Activated CD4-positive, CD25-positive, alpha-beta regulatory T cell treated with anti-CD3 and anti-CD28 coated beads, Interleukin-2, amount 50 U/mL, for 24 hours (primary cell): ENCODE results near the gene VWA3A.
"Not testable (repeated sequence)": the region's sequence is repeated elsewhere in the genome, so short reads cannot be mapped to it uniquely, and the experiment has no call there.

Experiments
- ATAC-seq, 2 donors: fragments of 150-1000 bp; cut with Tn5 transposase; one replicate each; pipeline ENCODE4 v1.10.0; 2021; ENCODE audit warnings: mild to moderate bottlenecking in 1 of 2, moderate library complexity in 1 of 2

The VWA3A gene

GRCh38 chr16:22086440-22086839 lies 5.9 kb upstream of the VWA3A start:
- ATAC-seq, result no peak

GRCh38 chr16:22088642-22089041 lies 3.7 kb upstream of the VWA3A start:
- ATAC-seq, result no peak

GRCh38 chr16:22089910-22090309 lies 2.4 kb upstream of the VWA3A start:
- ATAC-seq, result no peak

- no peak for ATAC-seq
Observed at GRCh38 chr16:22091721-22092120, 620 bp upstream of the VWA3A start.

- ATAC-seq, result no peak
Observed at GRCh38 chr16:22093331-22093730, 990 bp downstream of the VWA3A start.

- no peak for ATAC-seq
Observed at GRCh38 chr16:22093996-22094395, 1.7 kb downstream of the VWA3A start.

- peak; percentile 69 to 71 for ATAC-seq
Observed at GRCh38 chr16:22098405-22099255, 6.3 kb downstream of the VWA3A start.

GRCh38 chr16:22099256-22099975 lies 7.1 kb downstream of the VWA3A start:
- no peak for ATAC-seq

GRCh38 chr16:22103441-22103840 lies 11.1 kb downstream of the VWA3A start:
- no peak for ATAC-seq

- no peak for ATAC-seq
Observed at GRCh38 chr16:22109258-22109898, 17.0 kb downstream of the VWA3A start.

GRCh38 chr16:22111629-22112028 lies 19.3 kb downstream of the VWA3A start:
- ATAC-seq, result not testable (repeated sequence)

GRCh38 chr16:22116095-22116700 lies 23.9 kb downstream of the VWA3A start:
- no peak for ATAC-seq

- no peak for ATAC-seq
Observed at GRCh38 chr16:22117609-22118008, 25.3 kb downstream of the VWA3A start.

- ATAC-seq, result no peak
Observed at GRCh38 chr16:22120440-22120839, 28.1 kb downstream of the VWA3A start.

GRCh38 chr16:22122239-22122638 lies 29.9 kb downstream of the VWA3A start:
- no peak for ATAC-seq

GRCh38 chr16:22123146-22123545 lies 30.8 kb downstream of the VWA3A start:
- ATAC-seq, result no peak

- ATAC-seq, result no peak
Observed at GRCh38 chr16:22123759-22124490, 31.6 kb downstream of the VWA3A start.

- ATAC-seq, result no peak
Observed at GRCh38 chr16:22124583-22125284, 32.4 kb downstream of the VWA3A start.

GRCh38 chr16:22126037-22126558 lies 33.8 kb downstream of the VWA3A start:
- no peak for ATAC-seq

GRCh38 chr16:22128537-22128936 lies 36.2 kb downstream of the VWA3A start:
- not testable (repeated sequence) for ATAC-seq

GRCh38 chr16:22130528-22130927 lies 38.2 kb downstream of the VWA3A start:
- no peak for ATAC-seq
